Measurements from ENCODE around the gene RNU1-1.
"Not testable (repeated sequence)": the region's sequence is repeated elsewhere in the genome, so short reads cannot be mapped to it uniquely, and the experiment has no call there.

RNU1-1 gene

DNA sequence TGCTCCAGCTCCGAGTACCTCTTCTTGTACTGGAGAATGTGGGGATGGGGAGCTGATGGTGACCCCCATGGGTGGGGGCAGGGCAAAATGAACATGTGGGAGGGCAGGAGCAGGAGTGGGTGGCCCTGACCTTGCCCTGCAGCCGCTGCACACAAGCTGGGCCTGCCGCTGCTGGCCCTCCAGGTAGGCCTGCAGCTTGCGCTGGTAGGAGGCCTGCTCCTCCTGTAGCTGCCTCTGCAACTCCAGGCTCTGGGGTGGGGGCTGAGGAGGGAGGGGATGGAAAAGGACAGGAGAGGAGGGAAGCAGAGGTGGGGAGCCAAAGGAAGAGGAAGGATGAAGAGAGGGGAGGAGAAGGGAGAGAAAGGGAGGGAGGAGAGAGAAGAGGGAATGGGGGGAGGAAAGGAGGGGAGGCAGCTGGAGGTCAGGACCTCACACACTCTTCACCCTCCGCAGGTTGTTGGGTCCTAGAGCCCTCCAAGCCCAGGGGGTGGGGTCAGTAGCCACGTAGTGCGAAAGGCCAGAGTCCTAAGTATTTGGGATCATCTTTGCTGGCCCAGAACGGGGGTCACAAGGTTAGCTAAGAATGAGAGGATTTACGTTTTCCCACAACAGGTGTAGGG is 22.9 kb downstream of the RNU1-1 start:
- no peak for DNase-seq

DNA sequence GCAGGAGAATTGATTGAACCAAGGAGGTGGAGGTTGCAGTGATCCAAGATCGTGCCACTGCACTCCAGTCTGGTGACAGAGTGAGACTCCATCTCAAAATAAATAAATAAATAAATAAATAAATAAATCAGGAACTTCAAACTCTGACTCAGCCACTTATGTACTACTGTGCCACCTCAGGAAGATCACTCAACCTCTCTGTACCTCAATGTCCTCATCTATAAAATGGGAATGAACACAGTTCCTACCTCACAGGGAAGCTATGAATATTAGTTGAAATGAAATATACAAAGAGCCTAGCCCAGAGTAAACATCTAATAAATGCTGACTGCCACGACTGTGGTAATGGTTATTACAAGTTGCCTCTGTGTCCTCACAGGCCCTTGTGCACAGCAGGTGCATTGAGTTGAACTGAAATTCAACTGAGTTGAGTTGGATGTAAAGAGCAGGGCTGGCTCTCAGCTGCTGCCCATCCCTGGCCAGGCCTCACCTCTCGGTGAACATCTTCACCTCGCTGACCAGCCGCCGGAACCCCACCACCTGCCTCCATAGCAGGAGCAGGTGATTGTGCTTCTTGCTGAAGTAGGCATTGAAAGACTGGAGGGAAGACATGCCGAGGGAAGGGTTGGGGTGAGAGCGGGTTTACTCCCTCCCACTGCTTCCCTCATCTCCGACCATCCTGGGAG is 24.7 kb downstream of the RNU1-1 start:
- not testable (repeated sequence) for DNase-seq

DNA sequence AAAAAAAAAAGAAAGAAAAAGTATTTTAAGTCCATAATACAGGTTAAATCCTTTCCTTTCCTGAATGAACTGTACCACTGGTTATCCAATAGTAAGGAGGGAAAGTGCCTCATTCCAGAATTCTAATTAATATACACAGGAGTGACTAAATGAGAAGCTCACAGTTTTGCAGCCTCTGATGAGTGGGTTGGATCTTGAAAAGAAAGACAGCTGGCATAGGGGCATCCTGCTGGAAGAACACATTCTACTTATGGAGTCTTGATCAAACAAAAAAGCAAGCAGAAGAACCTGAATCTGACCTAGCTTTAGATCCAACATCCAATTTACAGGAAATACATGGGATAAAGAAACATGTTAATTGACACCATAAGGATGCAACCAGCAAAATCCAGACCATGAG is 27.1 kb downstream of the RNU1-1 start:
- not testable (repeated sequence) for DNase-seq

DNA sequence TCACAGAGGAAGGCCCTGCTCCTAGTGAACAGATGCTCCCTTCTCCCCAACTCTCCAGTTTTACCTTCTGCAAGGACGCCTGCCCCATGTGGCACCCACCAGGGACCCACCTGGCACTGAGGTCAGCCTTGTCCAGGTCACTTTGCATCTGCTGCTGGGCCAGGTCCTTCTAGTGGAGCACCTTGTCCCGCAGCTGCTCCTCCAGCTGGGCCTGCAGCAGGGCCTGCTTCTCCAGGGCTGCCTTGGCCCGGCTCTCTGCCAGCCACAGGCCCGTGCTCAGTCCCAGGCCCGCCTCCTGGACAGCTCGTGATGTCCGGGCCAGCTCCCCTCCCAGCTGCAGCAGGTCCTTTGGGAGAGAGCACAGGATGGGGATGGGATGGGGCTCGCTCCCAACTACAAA is 27.8 kb downstream of the RNU1-1 start:
- not testable (repeated sequence) for DNase-seq

DNA sequence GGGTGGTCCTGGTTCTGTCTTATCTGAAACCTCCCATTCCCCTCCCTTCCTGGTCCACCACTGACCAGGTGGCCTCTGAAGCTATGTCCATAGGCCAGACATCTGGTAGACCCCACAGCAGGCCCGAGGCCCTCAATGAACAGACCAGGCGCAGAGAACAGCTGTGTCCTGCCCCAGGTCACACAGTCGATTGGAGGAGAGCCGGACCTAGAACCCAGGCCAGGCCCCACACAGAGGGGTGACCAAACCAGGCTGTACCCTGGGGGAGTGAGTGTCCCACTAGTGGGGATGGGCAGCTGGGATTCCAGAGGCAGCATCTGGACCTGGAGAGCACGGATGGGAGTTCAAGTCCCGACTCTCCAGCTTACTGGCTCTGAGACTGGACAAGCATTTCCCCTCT is 29.2 kb downstream of the RNU1-1 start:
- DNase-seq, result no peak

DNA sequence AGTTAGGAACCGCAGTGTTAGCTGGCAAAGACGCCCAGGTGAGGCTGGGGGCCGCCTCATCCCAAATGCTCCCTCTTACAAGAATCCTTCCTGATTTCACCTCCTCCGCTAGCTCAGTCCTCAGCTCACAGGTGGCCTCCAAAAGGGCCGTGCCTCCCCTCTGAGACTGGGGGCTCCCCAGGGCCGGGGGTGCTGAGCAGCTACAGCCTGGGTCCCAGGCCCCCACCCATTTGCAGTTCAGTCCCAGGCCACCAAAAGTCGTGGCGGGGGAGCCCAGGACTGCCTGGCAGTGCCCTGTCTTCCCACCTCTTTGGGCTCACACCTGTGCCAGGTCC is 29.6 kb downstream of the RNU1-1 start:
- DNase-seq, result no peak

GRCh38 chr1:16483639-16484500 is 30.2 kb downstream of the RNU1-1 start:
- DNase-seq, result not testable (repeated sequence)

- DNase-seq, result not testable (repeated sequence)
These were observed 30.9 kb downstream of the RNU1-1 start for GRCh38 chr1:16483146-16483545.

- DNase-seq, result no peak
These were observed 36.0 kb downstream of the RNU1-1 start for GRCh38 chr1:16478091-16478490.

- DNase-seq, result not testable (repeated sequence)
These were observed 38.0 kb downstream of the RNU1-1 start for GRCh38 chr1:16475771-16476770.

GRCh38 chr1:16474891-16475290 is 39.2 kb downstream of the RNU1-1 start:
- DNase-seq, result not testable (repeated sequence)

GRCh38 chr1:16474166-16474800 is 39.8 kb downstream of the RNU1-1 start:
- DNase-seq, result no peak

- no peak for DNase-seq
These were observed 45.5 kb downstream of the RNU1-1 start for GRCh38 chr1:16468558-16468957.

DNA sequence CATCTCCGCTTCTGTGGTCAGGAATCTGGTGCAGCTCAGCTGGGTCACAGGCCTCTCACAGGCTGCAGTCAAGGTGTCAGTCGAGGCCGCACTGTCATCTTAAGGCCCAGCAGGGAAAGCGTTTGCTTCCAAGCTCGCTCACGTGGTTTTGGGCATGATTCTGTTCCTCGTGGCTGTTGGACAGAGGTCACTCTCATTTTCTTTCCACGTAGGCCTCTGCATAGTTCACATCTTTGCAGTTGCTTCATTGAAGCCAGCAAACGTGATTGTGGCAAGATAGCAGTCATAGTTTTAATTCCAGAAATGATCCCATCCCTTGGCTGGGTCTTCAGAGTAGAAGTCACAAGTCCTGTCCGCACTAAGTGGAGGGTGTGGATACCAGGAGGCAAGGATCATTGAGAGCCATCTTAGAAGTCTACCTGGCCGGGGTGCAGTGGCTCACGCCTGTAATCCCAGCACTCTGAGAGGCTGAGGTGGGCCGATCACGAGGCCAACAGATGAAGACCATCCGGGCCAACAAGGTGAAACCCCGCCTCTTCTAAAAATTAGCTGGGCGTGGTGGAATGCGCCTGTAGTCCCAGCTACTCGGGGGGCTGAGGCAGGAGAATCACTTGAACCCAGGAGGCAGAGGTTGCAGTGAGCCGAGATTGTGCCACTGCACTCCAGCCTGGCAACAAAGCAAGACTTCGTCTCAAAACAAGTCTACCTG is 49.0 kb downstream of the RNU1-1 start:
- DNase-seq, result no peak

All from SW 1271 (cell line).